IPS-18a (cell line): ENCODE results near the gene PTTG1.

ENCODE experiments used
- H3K27ac ChIP-seq: one replicate; pipeline ENCODE4 v1.5.1; 2013; ENCODE audit warnings: low read length
- H3K27me3 ChIP-seq: one replicate; pipeline ENCODE4 v1.6.1; 2013; ENCODE audit warnings: mild to moderate bottlenecking, low read length; ENCODE audit not compliant: control insufficient read depth, insufficient read depth
- H3K36me3 ChIP-seq: one replicate; pipeline ENCODE4 v1.6.1; 2013; ENCODE audit warnings: low read depth, low read length; ENCODE audit not compliant: control insufficient read depth
- H3K4me1 ChIP-seq: one replicate; pipeline ENCODE4 v1.6.1; 2013; ENCODE audit warnings: low read depth, low read length; ENCODE audit not compliant: control insufficient read depth
- H3K4me3 ChIP-seq: one replicate; pipeline ENCODE4 v1.5.1; 2013; ENCODE audit warnings: low read length
- H3K9ac ChIP-seq: one replicate; pipeline ENCODE4 v1.6.1; 2013; ENCODE audit warnings: mild to moderate bottlenecking, low read length, moderate library complexity
- H3K9me3 ChIP-seq: one replicate; pipeline ENCODE4 v1.6.1; 2013; ENCODE audit warnings: low read depth, low read length; ENCODE audit not compliant: control insufficient read depth

Gene PTTG1

DNA sequence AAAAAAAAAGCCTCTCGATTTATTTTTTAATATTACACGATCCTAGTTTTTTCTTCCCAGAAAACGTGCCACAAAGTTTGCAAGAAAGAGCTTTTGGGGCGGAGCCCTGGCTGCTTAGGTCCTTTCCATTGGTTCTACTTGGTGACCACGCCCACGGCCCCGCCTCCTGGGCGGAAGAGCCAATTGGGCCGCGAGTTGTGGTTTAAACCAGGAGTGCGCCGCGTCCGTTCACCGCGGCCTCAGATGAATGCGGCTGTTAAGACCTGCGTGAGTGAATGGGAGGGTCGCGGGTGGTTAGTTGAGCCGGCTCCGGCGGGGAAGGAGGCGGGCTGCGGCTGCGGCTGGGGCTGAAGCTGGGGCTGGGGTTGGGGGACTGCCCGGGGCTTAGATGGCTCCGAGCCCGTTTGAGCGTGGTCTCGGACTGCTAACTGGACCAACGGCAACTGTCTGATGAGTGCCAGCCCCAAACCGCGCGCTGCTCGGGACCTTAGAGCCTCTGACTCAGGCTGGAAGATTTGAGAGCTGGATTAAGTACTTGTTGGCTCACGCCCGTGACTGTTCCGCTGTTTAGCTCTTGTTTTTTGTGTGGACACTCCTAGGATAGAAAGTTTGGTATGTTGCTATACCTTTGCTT lies at the start of gene PTTG1:
PTTG1 (plus strand) TSS at position 231 of the 634 bp plus-strand sequence. CDS start 458 bp downstream, outside the sequence.
- peaks cover 18% of the 10 kb centered on the region for H3K4me1 ChIP-seq
- H3K36me3 ChIP-seq: peaks cover 28% of the 10 kb centered on the region
- peak within 1 kb of the TSS; percentile 84 for H3K9ac ChIP-seq
- H3K27me3 ChIP-seq: no peaks in the 10 kb centered on the region
- H3K9me3 ChIP-seq: no peaks in the 10 kb centered on the region
- no peak within 1 kb of the TSS for H3K27ac ChIP-seq
- peak within 1 kb of the TSS; percentile 87 for H3K4me3 ChIP-seq

DNA sequence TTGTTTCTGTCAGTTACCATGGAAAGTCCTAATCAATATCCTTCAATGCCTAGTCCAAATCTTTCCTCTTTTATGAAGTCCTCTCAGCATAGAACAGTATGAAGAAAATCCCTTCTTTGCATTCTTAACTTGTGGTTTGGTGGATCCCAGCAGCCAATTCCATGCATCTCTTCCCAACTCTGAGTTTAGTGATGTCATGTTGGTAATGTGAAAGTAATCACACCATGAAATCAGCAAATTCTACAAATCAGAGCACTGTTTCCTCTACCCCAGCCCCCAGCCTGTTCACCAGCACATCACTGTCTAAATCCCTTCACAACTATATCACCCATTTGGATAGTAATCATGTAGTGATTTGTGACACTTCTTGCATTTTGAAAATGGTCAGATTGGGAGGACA lies 46.5 kb upstream of the PTTG1 start:
- H3K27ac ChIP-seq: no peak overlapping the region
- H3K9me3 ChIP-seq: no peaks in the 10 kb centered on the region
- H3K9ac ChIP-seq: no peak overlapping the region
- peaks cover 16% of the 10 kb centered on the region for H3K27me3 ChIP-seq
- H3K4me1 ChIP-seq: peaks cover 12% of the 10 kb centered on the region
- H3K4me3 ChIP-seq: no peak overlapping the region
- no peaks in the 10 kb centered on the region for H3K36me3 ChIP-seq

DNA sequence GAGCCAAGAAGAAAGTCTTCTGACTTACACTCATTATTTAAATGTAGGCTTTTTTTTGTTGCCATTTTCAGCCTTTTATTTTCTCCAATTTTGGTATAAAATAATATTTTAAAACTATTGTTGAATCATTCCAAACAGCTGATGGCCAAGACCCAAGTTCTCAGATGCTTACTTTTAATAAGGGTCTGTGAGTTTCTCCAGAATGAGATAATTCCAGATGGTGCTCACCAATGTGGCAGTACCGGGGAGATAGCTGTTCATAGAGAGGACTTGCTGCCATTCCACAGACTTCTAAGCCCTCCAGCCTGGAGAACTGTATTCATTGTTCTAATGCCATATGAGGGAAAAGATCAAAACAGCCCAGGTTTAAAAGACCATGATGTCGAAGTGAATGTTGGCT lies 46.0 kb upstream of the PTTG1 start:
- H3K4me3 ChIP-seq: no peak overlapping the region
- H3K4me1 ChIP-seq: peaks cover 13% of the 10 kb centered on the region
- no peak overlapping the region for H3K9ac ChIP-seq
- no peaks in the 10 kb centered on the region for H3K36me3 ChIP-seq
- no peak overlapping the region for H3K27ac ChIP-seq
- H3K27me3 ChIP-seq: peaks cover 13% of the 10 kb centered on the region
- no peaks in the 10 kb centered on the region for H3K9me3 ChIP-seq

DNA sequence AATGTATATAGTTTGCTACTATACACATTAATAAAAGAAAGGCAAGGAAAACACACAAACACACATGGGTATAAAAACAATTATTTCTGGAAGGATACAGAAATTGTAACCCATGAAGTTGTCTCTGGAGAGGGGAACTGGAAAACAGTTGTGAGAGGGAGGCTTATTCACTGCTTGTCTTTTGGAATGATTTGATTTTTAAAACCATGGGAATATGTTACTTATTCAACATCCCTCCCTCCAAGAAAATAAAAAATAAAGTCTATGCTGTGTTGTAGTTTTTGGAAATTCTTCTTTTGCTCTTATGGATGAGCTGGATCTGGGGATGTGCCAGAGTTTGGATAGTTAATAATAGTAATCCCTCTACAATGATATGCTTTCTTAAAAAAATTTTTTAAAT lies 45.2 kb upstream of the PTTG1 start:
- H3K4me1 ChIP-seq: peaks cover 10% of the 10 kb centered on the region
- no peaks in the 10 kb centered on the region for H3K36me3 ChIP-seq
- H3K4me3 ChIP-seq: no peak overlapping the region
- no peak overlapping the region for H3K27ac ChIP-seq
- H3K9me3 ChIP-seq: no peaks in the 10 kb centered on the region
- peaks cover 6% of the 10 kb centered on the region for H3K27me3 ChIP-seq
- no peak overlapping the region for H3K9ac ChIP-seq

DNA sequence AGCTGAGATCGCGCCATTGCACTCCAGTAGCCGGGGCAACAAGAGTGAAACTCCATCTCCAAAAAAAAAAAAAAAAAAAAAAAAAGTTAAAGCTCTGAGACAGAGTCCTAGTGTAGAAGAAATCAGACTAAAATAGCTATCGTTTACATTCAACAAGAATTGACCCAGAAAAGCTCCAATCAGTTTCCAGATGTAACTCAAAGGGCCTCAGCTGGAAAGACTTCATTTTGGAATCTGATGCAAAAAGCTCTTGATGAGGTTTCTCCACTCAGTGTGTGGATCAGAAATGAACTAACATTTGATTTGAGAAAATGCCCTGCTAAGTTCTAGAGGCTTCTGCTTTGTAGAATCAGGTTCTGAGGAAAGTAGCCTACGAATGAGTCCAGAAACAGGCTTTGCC lies 44.0 kb upstream of the PTTG1 start:
- Histone ChIP-seq H3K27ac (no peak overlapping the region), H3K4me1 (peaks cover 10% of the 10 kb centered on the region), H3K9me3 (no peaks in the 10 kb centered on the region), H3K9ac (no peak overlapping the region), H3K4me3 (no peak overlapping the region), H3K36me3 (no peaks in the 10 kb centered on the region), H3K27me3 (no peaks in the 10 kb centered on the region)

DNA sequence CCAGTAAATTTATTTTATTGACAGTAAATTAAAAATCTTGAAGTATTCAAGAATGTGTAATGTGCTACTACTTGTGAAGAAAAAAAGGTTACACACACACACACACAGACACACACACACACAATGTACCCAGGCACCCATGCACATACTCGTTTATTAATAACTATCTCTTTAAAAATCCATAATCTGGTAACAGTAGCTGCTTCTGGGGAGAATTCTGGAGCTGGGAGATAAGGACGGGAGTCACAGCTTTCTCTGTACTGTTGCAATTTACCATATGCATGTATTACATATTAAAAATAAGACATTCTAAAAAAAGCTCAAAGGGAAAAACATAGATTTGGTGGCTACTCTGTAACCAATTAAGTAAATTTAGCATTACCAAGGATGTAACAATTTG lies 43.3 kb upstream of the PTTG1 start:
- H3K4me1 ChIP-seq: peaks cover 10% of the 10 kb centered on the region
- H3K27me3 ChIP-seq: no peaks in the 10 kb centered on the region
- H3K4me3 ChIP-seq: no peak overlapping the region
- no peak overlapping the region for H3K27ac ChIP-seq
- no peak overlapping the region for H3K9ac ChIP-seq
- no peaks in the 10 kb centered on the region for H3K36me3 ChIP-seq
- H3K9me3 ChIP-seq: no peaks in the 10 kb centered on the region

DNA sequence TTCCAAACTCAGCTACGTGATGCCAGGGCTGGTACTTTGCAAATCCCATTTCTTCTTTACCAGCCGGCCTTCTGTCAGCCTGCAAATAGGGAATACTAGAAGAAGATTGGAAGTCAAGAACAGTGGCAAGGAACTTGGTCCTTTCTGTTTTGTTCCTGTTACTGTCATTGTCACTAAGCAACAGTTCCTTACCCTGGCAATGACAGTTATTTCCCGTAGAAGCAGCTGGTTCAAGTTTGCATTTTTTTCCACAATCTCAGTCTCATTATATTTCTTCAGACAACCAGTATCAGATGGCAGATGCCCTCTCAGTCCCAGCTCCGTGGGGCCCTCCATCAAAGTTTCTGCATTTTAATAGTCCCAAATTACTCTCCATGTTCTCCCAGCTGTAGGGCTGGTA lies 42.1 kb upstream of the PTTG1 start:
- Histone ChIP-seq H3K9ac (no peak overlapping the region), H3K27me3 (no peaks in the 10 kb centered on the region), H3K27ac (no peak overlapping the region)

DNA sequence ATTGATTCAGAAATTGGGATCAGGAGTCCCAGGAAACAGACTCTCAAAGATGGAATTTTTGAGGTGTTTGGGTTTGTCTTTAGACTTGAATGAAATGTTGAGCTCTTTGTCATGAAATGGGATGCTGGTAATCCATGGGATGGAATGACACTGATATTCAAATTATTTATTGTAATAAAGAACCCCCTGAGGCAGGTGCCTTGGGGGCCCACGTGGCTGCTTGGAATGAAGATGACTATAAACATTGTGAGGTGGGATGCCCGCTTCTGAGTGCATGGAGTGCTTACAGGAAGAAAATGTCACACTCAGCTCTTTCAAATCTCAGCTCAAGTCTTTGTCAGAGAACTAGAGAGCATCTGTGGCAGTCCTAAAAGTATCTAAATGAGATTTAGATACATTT lies 41.6 kb upstream of the PTTG1 start:
- Histone ChIP-seq H3K4me1 (peaks cover 10% of the 10 kb centered on the region), H3K9ac (no peak overlapping the region), H3K9me3 (no peaks in the 10 kb centered on the region), H3K4me3 (no peak overlapping the region), H3K27ac (no peak overlapping the region), H3K36me3 (no peaks in the 10 kb centered on the region), H3K27me3 (no peaks in the 10 kb centered on the region)

More for the DNA sequence above, 42.1 kb upstream of the PTTG1 start:
- H3K4me1 ChIP-seq: peaks cover 10% of the 10 kb centered on the region
- no peak overlapping the region for H3K4me3 ChIP-seq
- no peaks in the 10 kb centered on the region for H3K9me3 ChIP-seq
- no peaks in the 10 kb centered on the region for H3K36me3 ChIP-seq

DNA sequence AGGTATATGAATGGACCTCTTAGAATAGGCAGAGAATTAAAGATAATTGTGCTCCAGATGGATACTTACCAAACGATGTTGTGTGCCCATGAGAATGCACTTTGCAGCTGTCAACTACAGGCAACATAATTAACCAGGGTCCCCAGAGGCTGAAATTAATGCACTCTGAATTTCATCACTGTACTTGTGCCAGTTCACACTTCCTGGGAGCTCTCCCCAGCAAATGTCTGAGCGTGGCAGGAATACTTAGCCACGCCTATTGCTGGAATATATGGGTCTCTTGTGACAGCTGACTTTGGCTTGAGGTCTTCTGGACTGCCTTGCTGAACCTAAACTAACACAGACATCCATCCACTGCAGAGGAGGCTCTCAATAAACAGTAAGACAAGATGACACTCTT lies 39.3 kb upstream of the PTTG1 start:
- H3K36me3 ChIP-seq: no peaks in the 10 kb centered on the region
- no peak overlapping the region for H3K4me3 ChIP-seq
- H3K27ac ChIP-seq: no peak overlapping the region
- no peaks in the 10 kb centered on the region for H3K9me3 ChIP-seq
- H3K4me1 ChIP-seq: peaks cover 10% of the 10 kb centered on the region
- no peak overlapping the region for H3K9ac ChIP-seq
- no peaks in the 10 kb centered on the region for H3K27me3 ChIP-seq

DNA sequence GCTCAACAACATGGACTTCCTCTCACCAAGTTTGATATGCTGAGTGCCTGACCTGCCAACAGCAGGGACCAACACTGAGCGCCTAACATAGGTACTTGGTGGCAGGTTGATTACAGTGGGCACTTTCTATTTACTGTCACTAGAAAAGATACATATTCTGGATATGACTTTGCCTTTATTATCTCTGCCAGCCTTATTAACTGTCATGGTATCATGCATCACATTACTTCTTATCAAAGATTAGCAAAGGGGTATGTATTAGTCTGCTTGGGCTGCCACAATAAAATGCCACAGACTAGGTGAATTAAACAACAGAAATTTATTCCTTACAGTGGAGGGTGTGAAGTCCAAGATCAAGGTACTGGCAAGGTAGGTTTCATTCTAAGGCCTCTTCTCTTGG lies 37.0 kb upstream of the PTTG1 start:
- no peaks in the 10 kb centered on the region for H3K9me3 ChIP-seq

DNA sequence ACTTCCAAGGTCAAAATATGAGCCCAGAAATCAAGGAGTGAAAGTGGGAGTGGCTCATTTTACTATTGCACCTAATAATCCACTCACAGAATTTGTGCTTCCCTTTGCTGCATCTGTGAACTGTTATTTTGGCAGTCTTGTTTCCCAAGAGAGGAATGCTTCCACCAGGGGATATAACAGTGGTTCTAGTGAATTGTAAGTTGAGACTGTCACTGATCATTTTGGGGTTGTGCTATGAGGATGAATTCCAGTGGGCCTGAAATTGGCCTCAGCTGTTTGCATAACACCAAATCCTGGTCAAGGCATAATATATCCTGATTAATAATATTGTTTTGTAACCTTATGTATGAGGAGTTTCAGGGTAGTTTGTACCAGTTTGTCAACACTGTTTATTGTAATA lies 36.2 kb upstream of the PTTG1 start:
- Histone ChIP-seq H3K4me3 (no peak overlapping the region), H3K4me1 (no peaks in the 10 kb centered on the region), H3K9me3 (no peaks in the 10 kb centered on the region), H3K36me3 (no peaks in the 10 kb centered on the region), H3K27me3 (no peaks in the 10 kb centered on the region), H3K27ac (no peak overlapping the region), H3K9ac (no peak overlapping the region)

More for the DNA sequence above, 37.0 kb upstream of the PTTG1 start:
- no peak overlapping the region for H3K9ac ChIP-seq
- no peak overlapping the region for H3K4me3 ChIP-seq
- no peaks in the 10 kb centered on the region for H3K27me3 ChIP-seq
- H3K4me1 ChIP-seq: peaks cover 7% of the 10 kb centered on the region
- H3K36me3 ChIP-seq: no peaks in the 10 kb centered on the region
- no peak overlapping the region for H3K27ac ChIP-seq

DNA sequence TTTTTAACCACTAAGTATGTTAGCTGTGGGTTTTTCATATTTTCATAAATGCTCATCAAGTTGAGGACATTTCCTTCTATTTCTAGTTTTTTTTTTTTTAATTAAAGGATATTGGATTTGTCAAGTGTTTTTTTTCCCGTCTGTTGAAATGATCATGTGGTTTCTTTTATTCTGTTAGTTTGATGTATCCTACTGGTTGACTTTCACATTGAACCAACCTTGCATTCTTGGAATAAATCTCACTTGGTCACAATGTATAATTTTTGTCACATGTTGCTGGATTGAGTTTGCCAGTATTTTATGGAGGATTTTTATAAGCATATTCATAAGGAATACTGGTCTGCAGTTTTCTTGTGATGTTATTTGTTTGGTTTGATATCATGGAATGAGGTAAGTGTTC lies 34.2 kb upstream of the PTTG1 start:
- Histone ChIP-seq H3K27ac (no peak overlapping the region), H3K27me3 (no peaks in the 10 kb centered on the region)

More for the DNA sequence above, 34.2 kb upstream of the PTTG1 start:
- H3K4me1 ChIP-seq: no peaks in the 10 kb centered on the region
- H3K9me3 ChIP-seq: no peaks in the 10 kb centered on the region
- no peak overlapping the region for H3K4me3 ChIP-seq
- H3K9ac ChIP-seq: no peak overlapping the region
- no peaks in the 10 kb centered on the region for H3K36me3 ChIP-seq
